ENCODE measurements around the gene LGALS7.

Gene LGALS7

GRCh38 chr19:38725469-38726283 is 47.6 kb downstream of the LGALS7 start:
- no peak for DNase-seq

GRCh38 chr19:38723990-38724854 is 49.1 kb downstream of the LGALS7 start:
- no peak for DNase-seq

- DNase-seq = no peak
These were observed 49.7 kb downstream of the LGALS7 start for GRCh38 chr19:38723606-38723965.

- DNase-seq = no peak
These were observed 50.2 kb downstream of the LGALS7 start for GRCh38 chr19:38722947-38723605.

- no peak for DNase-seq
These were observed 51.1 kb downstream of the LGALS7 start for GRCh38 chr19:38721979-38722773.

GRCh38 chr19:38721496-38721895 is 51.8 kb downstream of the LGALS7 start:
- no peak for DNase-seq
